ENCODE data around the gene KDM4B. TPM values are rescaled to one million over a fixed set of nuclear protein-coding genes. Genes with fewer than 3 reads are reported as not detected.
A peak's percentile ranks its signal among the peaks of the same experiment; 100 is the strongest.

KDM4B gene
- total and polyA plus RNA-seq, 7 donors, result 7.2 to 46.5 (median 21.4) TPM

DNA sequence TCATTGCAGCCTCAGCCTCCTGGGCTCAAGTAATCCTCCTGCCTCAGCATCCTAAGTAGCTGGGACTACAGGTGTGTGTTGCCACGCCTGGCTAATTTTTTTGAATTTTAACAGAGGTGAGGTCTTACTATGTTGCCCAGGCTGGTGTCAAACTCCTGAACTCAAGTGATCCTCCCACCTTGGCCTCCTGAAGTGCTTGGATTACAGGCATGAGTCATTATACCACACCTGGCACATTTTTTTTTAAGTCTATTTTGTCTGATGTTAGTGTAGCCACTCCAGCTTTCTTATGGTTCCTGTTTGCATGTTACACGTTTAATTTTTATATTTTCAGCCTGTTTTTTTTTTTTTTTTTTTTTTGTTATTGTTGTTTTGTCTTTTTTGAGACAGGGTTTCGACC is 24.8 kb downstream of the KDM4B start:
- peaks cover 0 to 12% (median 0%) of the 10 kb centered on the region in 4 donors for H3K36me3 ChIP-seq
- H3K27me3 ChIP-seq, result no peaks in the 10 kb centered on the region
- peaks cover 0 to 9% (median 6%) of the 10 kb centered on the region in 4 donors for H3K4me1 ChIP-seq
- no peak overlapping the region for H3K27ac ChIP-seq
- H3K9me3 ChIP-seq, result no peaks in the 10 kb centered on the region
- WGBS, 2 donors, result 80 to 89% methylated on average over 3 of the region's 3 CpGs
- no peak for TF ChIP-seq EP300 (IDR thresholded peaks at IDR 0.05)
- TF ChIP-seq, protein P1, sequence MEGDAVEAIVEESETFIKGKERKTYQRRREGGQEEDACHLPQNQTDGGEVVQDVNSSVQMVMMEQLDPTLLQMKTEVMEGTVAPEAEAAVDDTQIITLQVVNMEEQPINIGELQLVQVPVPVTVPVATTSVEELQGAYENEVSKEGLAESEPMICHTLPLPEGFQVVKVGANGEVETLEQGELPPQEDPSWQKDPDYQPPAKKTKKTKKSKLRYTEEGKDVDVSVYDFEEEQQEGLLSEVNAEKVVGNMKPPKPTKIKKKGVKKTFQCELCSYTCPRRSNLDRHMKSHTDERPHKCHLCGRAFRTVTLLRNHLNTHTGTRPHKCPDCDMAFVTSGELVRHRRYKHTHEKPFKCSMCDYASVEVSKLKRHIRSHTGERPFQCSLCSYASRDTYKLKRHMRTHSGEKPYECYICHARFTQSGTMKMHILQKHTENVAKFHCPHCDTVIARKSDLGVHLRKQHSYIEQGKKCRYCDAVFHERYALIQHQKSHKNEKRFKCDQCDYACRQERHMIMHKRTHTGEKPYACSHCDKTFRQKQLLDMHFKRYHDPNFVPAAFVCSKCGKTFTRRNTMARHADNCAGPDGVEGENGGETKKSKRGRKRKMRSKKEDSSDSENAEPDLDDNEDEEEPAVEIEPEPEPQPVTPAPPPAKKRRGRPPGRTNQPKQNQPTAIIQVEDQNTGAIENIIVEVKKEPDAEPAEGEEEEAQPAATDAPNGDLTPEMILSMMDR (IDR thresholded peaks at IDR 0.05), result no peak
- TF ChIP-seq POLR2AphosphoS5 (IDR thresholded peaks at IDR 0.05), result no peak
- no peak for TF ChIP-seq POLR2A (IDR thresholded peaks at IDR 0.05)
- H3K4me3 ChIP-seq, result no peak overlapping the region
- intact Hi-C loops (cut with DNase I), result no loop called here
- DNase-seq, result no peak

- H3K27ac ChIP-seq, result no peak overlapping the region
- peaks cover 0 to 7% (median under 1%) of the 10 kb centered on the region in 4 donors for H3K4me1 ChIP-seq
- DNase-seq, result no peak
- no peaks in the 10 kb centered on the region for H3K9me3 ChIP-seq
- WGBS, 2 donors, result 85 to 88% methylated on average over 5 of the region's 5 CpGs
- intact Hi-C loops (cut with DNase I), result no loop called here
- no peaks in the 10 kb centered on the region for H3K27me3 ChIP-seq
- peaks cover 0 to 12% (median 0%) of the 10 kb centered on the region in 4 donors for H3K36me3 ChIP-seq
- no peak overlapping the region for H3K4me3 ChIP-seq
- TF ChIP-seq POLR2A (IDR thresholded peaks at IDR 0.05) (no peak), POLR2AphosphoS5 (IDR thresholded peaks at IDR 0.05) (no peak), EP300 (IDR thresholded peaks at IDR 0.05) (no peak)
- TF ChIP-seq, protein P1 (IDR thresholded peaks at IDR 0.05), result no peak
Observed at GRCh38 chr19:4996701-4997100, 27.8 kb downstream of the KDM4B start.

DNA sequence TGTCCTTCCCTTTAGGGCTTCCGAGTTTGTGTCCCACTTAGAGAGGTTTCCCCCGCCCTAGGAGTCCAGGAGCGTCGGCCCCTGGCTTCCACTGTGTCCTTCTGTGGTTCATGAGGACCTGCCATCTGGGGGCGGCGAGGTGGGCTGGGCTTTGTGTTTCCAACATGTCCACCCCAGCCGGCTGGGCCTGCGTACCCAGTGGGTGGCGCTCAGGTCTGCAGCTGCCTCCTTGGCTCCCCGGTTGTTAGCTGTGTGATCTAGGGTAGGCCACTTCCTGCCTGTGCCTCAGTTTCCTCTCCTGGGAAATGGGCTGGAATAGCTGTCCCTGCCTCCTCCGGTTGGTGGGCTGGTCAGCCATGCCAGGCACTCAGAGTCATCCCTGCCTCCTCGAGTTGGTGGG is 28.4 kb downstream of the KDM4B start:
- no peaks in the 10 kb centered on the region for H3K9me3 ChIP-seq
- peaks cover 0 to 8% (median 4%) of the 10 kb centered on the region in 4 donors for H3K4me1 ChIP-seq
- 94 to 95% methylated on average over 12 of the region's 12 CpGs for whole genome bisulfite sequencing, 2 donors
- DNase-seq, result no peak
- H3K27ac ChIP-seq, result no peak overlapping the region
- no peak overlapping the region for H3K4me3 ChIP-seq
- H3K36me3 ChIP-seq, result peaks cover 0 to 12% (median 0%) of the 10 kb centered on the region in 4 donors
- no peaks in the 10 kb centered on the region for H3K27me3 ChIP-seq
- TF ChIP-seq POLR2A (IDR thresholded peaks at IDR 0.05) (no peak), POLR2AphosphoS5 (IDR thresholded peaks at IDR 0.05) (no peak), EP300 (IDR thresholded peaks at IDR 0.05) (no peak)
- TF ChIP-seq, protein P1 (IDR thresholded peaks at IDR 0.05), result no peak
- intact Hi-C loops (cut with DNase I), result no loop called here

GRCh38 chr19:5000120-5000611 is 31.3 kb downstream of the KDM4B start:
- Histone ChIP-seq H3K27ac (no peak overlapping the region), H3K36me3 (peaks cover 0 to 12% (median 0%) of the 10 kb centered on the region in 4 donors), H3K27me3 (no peaks in the 10 kb centered on the region), H3K4me3 (no peak overlapping the region), H3K4me1 (peaks cover 0 to 8% (median 4%) of the 10 kb centered on the region in 4 donors), H3K9me3 (no peaks in the 10 kb centered on the region)
- WGBS, 2 donors, result 92% methylated on average over 6 of the region's 6 CpGs
- intact Hi-C loops (cut with DNase I), result loop anchor here (2.0 kb wide), 1 partner anchor 31 kb away; no protein-coding TSS in a partner anchor
- DNase-seq, result no peak
- TF ChIP-seq, protein P1 (IDR thresholded peaks at IDR 0.05), result no peak
- TF ChIP-seq POLR2A (IDR thresholded peaks at IDR 0.05) (no peak), POLR2AphosphoS5 (IDR thresholded peaks at IDR 0.05) (no peak), EP300 (IDR thresholded peaks at IDR 0.05) (no peak)

DNA sequence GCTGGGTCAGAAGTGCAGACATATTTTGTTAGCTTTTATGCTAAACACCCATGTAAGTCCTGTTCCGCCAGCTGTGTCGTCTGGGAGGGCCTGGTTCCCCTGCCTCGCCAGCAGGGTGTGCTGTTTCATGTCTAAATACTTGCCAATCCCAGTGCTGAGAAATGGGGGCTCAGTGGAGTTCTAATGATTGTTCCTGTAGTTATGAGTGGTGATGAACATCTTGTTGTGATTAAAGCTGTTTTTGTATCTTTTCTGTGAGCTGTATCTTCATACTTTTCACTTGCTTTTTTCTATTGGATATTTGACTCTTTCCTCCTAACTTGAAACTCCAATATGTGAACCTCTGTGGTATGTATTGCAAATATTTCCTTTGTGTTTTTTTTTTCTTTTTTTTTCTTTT is 32.7 kb downstream of the KDM4B start:
- Histone ChIP-seq H3K27me3 (no peaks in the 10 kb centered on the region), H3K9me3 (no peaks in the 10 kb centered on the region), H3K27ac (no peak overlapping the region), H3K4me1 (peaks cover 0 to 8% (median 4%) of the 10 kb centered on the region in 4 donors), H3K36me3 (peaks cover 0 to 3% (median 0%) of the 10 kb centered on the region in 4 donors), H3K4me3 (no peak overlapping the region)
- no peak for TF ChIP-seq POLR2AphosphoS5 (IDR thresholded peaks at IDR 0.05)
- TF ChIP-seq, protein P1 (IDR thresholded peaks at IDR 0.05), result peak in 3 of 4 experiments; percentile 41 to 64 (median 55)
- WGBS, 2 donors, result 61 to 70% methylated on average over 3 of the region's 3 CpGs
- intact Hi-C loops (cut with DNase I), result loop anchor here (2.0 kb wide), 1 partner anchor 29 kb away; no protein-coding TSS in a partner anchor
- no peak for DNase-seq
